Body of pancreas (tissue), 4 donors: Measurements from ENCODE around the gene RPL3. TPM values are rescaled to one million over a fixed set of nuclear protein-coding genes. Genes with fewer than 3 reads are reported as not detected.

Experiments
- ATAC-seq: fragments of 150-250 bp; one replicate; pipeline ENCODE4 v1.9.1; 2016
- DNase-seq, 4 donors: peaks; one replicate each; pipeline ENCODE4 v3.0.0-alpha.2; 2019
- H3K27ac ChIP-seq, 4 donors: fragments of 200-600 bp; sonication (generic); 1 replicate in 3 of 4; 2 replicates in 1 of 4; pipeline versions ENCODE4 v1.5.1 to v1.6.1; 2016 to 2019; ENCODE audit warnings: mild to moderate bottlenecking in 1 of 4, mixed read lengths in 1 of 4, moderate library complexity in 1 of 4
- H3K27me3 ChIP-seq, 2 donors: fragments of 200-600 bp; sonication (generic); one replicate each; pipeline ENCODE4 v1.6.0; 2016; ENCODE audit warnings: mild to moderate bottlenecking in 1 of 2
- H3K36me3 ChIP-seq, 2 donors: fragments of 200-600 bp; sonication (generic); replicated peaks in 1 of 2; 2 replicates each; pipeline ENCODE4 v1.5.1; 2016; ENCODE audit warnings: low read depth in 2 of 2; ENCODE audit not compliant: insufficient read depth in 1 of 2
- H3K4me1 ChIP-seq: fragments of 200-600 bp; sonication (generic); one replicate; pipeline ENCODE4 v1.6.0; 2016
- H3K4me3 ChIP-seq, 2 donors: fragments of 200-600 bp; sonication (generic); 1 replicate in 1 of 2; 2 replicates in 1 of 2; pipeline ENCODE4 v1.5.1; 2016 to 2019
- H3K9me3 ChIP-seq, 3 donors: fragments of 200-600 bp; sonication (generic); 1 replicate in 2 of 3; 2 replicates in 1 of 3; pipeline ENCODE4 v1.5.1; 2016
- POLR2A ChIP-seq, 3 donors: fragments of 450-650 bp; IDR thresholded peaks; one replicate each; pipeline ENCODE4 v1.6.1; 2016; ENCODE audit warnings: antibody characterized with exemption in 3 of 3, mild to moderate bottlenecking in 2 of 3
- WGBS, 2 donors: methylation state at CpG; one replicate each; pipeline ENCODE4 v1.1.5; 2017; 5-methylcytosine and 5-hydroxymethylcytosine counted together
- intact Hi-C: fragments of 100-400 bp; cut with DNase I; formaldehyde crosslinking; loops from one replicate; pipeline ENCODE4 v1.15.1; 2023
- total RNA-seq, 2 donors: library from RNA; depleted of rRNA; stranded (reverse); fragments of >200 nt; gene quantifications; one replicate each; pipeline ENCODE4 v1.1.0, GENCODE V29; 2016
- TF ChIP-seq, protein P1 (sequence below), 7 experiments: fragments of 450-650 bp in 4 of 7; fragments of 200-600 bp in 3 of 7; sonication (generic) in 3 of 7; IDR thresholded peaks; one replicate each; pipeline ENCODE4 v1.5.1; 2016 to 2019; ENCODE audit warnings: antibody characterized with exemption in 7 of 7

RPL3 gene
- total RNA-seq, 2 donors from 2014 or later = 1,625 to 1,893 TPM

DNA sequence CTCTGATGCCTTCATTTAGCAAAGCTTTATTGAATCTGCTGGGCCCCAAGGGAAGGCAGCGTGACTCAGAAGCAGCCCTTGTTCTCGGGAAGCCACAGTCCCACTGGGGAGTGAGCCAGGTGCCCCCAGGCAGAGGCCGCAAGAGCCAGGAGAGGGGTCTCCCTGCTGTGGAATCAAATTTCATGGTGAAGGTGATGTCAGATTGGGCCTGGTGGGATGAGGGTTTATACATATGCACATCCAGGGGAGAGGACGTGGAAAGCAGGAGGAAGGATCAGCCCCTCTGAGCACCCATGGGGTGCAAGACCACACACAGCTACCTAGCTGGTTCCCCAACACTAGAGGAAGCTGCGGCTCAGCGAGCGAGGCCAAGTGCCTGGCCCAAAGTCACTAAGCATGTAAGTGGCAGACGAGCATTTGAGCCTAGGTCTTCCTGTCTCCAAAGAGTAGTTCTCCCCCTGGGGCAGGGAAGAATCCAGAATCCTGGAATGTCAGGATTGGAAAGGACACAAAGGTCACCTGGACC, 32.3 kb upstream of the RPL3 start:
- H3K4me3 ChIP-seq = no peak overlapping the region
- no peaks in the 10 kb centered on the region for H3K36me3 ChIP-seq
- ATAC-seq (no peak), DNase-seq (no peak)
- no peak for TF ChIP-seq POLR2A (IDR thresholded peaks at IDR 0.05)
- TF ChIP-seq, protein P1, sequence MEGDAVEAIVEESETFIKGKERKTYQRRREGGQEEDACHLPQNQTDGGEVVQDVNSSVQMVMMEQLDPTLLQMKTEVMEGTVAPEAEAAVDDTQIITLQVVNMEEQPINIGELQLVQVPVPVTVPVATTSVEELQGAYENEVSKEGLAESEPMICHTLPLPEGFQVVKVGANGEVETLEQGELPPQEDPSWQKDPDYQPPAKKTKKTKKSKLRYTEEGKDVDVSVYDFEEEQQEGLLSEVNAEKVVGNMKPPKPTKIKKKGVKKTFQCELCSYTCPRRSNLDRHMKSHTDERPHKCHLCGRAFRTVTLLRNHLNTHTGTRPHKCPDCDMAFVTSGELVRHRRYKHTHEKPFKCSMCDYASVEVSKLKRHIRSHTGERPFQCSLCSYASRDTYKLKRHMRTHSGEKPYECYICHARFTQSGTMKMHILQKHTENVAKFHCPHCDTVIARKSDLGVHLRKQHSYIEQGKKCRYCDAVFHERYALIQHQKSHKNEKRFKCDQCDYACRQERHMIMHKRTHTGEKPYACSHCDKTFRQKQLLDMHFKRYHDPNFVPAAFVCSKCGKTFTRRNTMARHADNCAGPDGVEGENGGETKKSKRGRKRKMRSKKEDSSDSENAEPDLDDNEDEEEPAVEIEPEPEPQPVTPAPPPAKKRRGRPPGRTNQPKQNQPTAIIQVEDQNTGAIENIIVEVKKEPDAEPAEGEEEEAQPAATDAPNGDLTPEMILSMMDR (IDR thresholded peaks at IDR 0.05) = no peak
- no peak overlapping the region for H3K27ac ChIP-seq
- WGBS, 2 donors = 72 to 97% methylated on average over 6 to 8 of the region's 8 CpGs
- H3K4me1 ChIP-seq = peaks cover 21% of the 10 kb centered on the region
- no peaks in the 10 kb centered on the region for H3K9me3 ChIP-seq
- intact Hi-C loops = no loop called here
- H3K27me3 ChIP-seq = no peaks in the 10 kb centered on the region

DNA sequence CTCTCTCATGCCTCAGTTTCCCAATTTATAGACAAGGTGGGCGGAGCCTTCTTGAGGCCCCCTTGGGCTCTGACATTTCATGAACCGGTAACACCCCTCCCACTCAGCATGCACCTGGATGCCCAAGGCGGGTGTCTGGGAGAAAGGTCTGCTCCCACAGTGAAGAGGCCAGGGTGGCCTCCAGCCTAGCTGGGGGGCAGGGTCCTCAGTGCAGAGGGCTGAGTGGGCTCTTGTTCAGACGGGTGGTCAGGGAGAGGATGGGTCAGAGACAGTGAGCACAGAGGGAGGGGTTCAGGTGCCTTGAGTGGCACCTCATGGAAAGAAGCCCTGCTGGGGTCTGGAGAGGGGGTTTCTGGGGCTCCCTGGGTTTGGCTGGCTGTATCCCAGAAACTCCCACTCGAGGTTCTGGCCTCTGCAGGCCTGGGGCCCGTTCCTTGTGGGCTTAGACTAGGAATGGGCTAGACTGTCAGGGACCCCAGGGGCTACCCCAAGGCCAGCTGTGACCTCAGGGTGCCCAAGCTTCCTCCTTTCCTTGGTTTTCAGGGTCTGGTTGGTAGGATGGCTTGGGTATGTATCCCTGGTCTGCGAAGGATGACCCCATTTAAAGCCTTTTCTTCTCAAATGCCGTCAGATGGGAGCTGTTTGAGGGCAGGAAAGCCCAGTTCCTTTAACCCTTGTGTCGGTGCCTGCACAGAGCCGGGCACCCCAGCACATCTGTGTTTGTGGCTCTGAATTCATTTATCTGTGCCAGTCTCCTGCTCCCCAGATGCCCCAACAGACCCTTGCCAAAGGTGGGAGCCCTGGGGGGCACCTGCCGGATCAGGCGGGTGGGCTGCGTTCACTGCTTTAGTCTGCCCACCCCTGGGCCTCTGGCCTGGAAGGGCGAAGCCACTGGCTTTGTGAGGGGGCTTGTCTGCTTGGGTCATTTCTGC, 31.6 kb upstream of the RPL3 start:
- no peaks in the 10 kb centered on the region for H3K9me3 ChIP-seq
- peaks cover 21% of the 10 kb centered on the region for H3K4me1 ChIP-seq
- intact Hi-C loops = no loop called here
- 66 to 74% methylated on average over 7 to 14 of the region's 14 CpGs for WGBS, 2 donors
- no peaks in the 10 kb centered on the region for H3K27me3 ChIP-seq
- no peak for TF ChIP-seq POLR2A (IDR thresholded peaks at IDR 0.05)
- TF ChIP-seq, protein P1 (IDR thresholded peaks at IDR 0.05) = no peak
- DNase-seq = no peak
- H3K4me3 ChIP-seq = peak overlapping the region; percentile 62 to 65
- no peaks in the 10 kb centered on the region for H3K36me3 ChIP-seq
- peak; percentile 2 for ATAC-seq
- H3K27ac ChIP-seq = peak overlapping the region in 3 of 4 donors; percentile 69 to 82 (median 74)

DNA sequence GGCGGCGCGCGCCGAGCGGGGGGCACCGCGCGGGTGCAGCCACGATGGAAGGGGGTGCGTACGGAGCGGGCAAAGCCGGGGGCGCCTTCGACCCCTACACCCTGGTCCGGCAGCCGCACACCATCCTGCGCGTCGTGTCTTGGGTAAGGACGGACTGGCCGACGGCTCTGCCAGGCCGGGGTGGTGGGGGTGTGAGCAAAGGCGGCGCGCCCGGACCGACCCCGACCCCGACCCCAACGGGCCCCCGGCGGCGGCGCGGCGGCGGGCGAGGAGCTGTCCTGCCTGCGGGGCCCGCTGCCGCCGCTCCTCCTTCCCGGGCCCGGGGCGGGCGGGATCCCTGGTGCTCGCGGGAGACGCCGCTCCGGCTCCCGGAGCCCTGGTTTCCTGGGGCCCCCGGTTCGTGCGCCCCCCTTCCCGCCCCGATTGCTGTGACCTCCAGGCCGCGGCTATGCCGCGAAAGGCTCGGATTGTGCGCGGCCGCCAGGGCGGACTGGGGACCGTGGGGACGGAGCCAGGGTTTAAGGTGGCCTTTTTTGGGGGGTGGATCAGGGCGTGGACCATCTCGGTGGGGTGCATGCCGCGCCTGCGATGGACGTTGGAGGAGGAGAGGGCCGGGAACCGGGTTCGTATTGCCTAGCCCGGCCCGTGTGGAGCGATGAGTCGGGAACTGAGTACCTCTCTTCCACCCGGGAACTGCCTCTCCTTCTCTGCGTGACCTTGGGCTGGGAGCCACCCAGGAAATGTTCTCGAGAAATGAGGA, 30.7 kb upstream of the RPL3 start, which contains the start of gene SYNGR1:
SYNGR1 (plus strand) TSS at position 25 of the 760 bp plus-strand sequence; CDS start at position 45, 20 bp downstream.
- DNase-seq = peak; percentile 15 to 46 (median 40)
- Histone ChIP-seq H3K4me3 (peak within 1 kb of the TSS; percentile 62 to 65), H3K27ac (peak within 1 kb of the TSS; percentile 39 to 82 (median 72)), H3K9me3 (no peaks in the 10 kb centered on the region), H3K4me1 (peaks cover 21% of the 10 kb centered on the region), H3K27me3 (no peaks in the 10 kb centered on the region), H3K36me3 (no peaks in the 10 kb centered on the region)
- TF ChIP-seq POLR2A (IDR thresholded peaks at IDR 0.05) = peak in 1 of 3 donors; percentile 48
- TF ChIP-seq, protein P1 (IDR thresholded peaks at IDR 0.05) = peak in 3 of 7 experiments; percentile 3 to 15 (median 6)
- peak; percentile 53 for ATAC-seq
- intact Hi-C loops = no loop called here
- WGBS, 2 donors = 0% methylated on average over 4 to 48 of the region's 87 CpGs

DNA sequence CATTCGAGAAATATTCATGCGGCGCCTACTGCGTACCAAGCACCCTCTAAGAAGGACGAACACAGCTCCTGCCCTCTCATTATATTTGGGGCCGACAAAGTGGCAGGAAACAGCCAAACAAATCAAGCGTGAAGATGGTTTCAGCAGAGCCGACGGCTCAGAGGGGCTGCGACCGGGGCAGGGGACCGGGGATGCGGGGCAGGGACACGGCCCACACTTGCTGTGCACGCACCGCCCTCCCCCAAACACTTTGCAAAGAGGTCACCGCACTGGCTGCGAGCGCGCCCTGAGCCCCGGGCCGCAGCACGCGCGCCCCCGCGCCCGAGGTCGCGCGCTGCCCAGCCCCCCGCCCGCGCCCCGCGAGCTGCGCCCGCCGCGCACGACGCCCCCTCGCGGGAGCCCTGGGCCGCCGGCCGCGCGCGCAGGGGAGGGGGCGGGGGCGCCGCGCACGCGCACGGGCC, 30.1 kb upstream of the RPL3 start:
- H3K27ac ChIP-seq = peak overlapping the region in 3 of 4 donors; percentile 23 to 59 (median 58)
- intact Hi-C loops = no loop called here
- peaks cover 21% of the 10 kb centered on the region for H3K4me1 ChIP-seq
- peak overlapping the region in 1 of 2 donors; percentile 0 for H3K4me3 ChIP-seq
- ATAC-seq (peak; percentile 76), DNase-seq (peak; percentile 27 to 59 (median 37))
- no peaks in the 10 kb centered on the region for H3K27me3 ChIP-seq
- WGBS, 2 donors = 4 to 8% methylated on average over 4 to 27 of the region's 57 CpGs
- no peaks in the 10 kb centered on the region for H3K9me3 ChIP-seq
- peak in 1 of 3 donors; percentile 21 for TF ChIP-seq POLR2A (IDR thresholded peaks at IDR 0.05)
- TF ChIP-seq, protein P1 (IDR thresholded peaks at IDR 0.05) = peak in 1 of 7 experiments; percentile 30
- no peaks in the 10 kb centered on the region for H3K36me3 ChIP-seq
